H1 (cell line): ENCODE data around the gene ATP6V1C2. TPM values are rescaled to one million over a fixed set of nuclear protein-coding genes. Genes with fewer than 3 reads are reported as not detected.

Experiments used
- CTCF ChIA-PET: fragments of 300-600 bp; sonication (Branson Sonifier 250); formaldehyde crosslinking; loops from one replicate; lab custom pipeline; 2021; ENCODE audit not compliant: partially characterized antibody; lab: Charles Lee
- POLR2A ChIA-PET: fragments of 300-600 bp; sonication (Branson Sonifier 250); formaldehyde crosslinking; loops from one replicate; lab custom pipeline; 2021; ENCODE audit warnings: inconsistent platforms; ENCODE audit not compliant: partially characterized antibody; lab: Charles Lee
- DNase-seq, 2 experiments: peaks; one replicate each; pipeline versions ENCODE4 v3.0.0 to v3.0.0-alpha.2; 2010 to 2022; ENCODE audit warnings: low spot score in 2 of 2, low read depth in 1 of 2, mixed read lengths in 1 of 2
- FAIRE-seq: peaks from 2 replicates; lab custom pipeline; 2011; peaks lifted over from hg19 to GRCh38; lab: Jason Lieb, UNC
- H2AFZ ChIP-seq: 2 replicates; pipeline ENCODE4 v1.8.1; 2012; ENCODE audit warnings: low read length, inconsistent platforms
- H2AK5ac ChIP-seq: 2 replicates; pipeline ENCODE4 v1.6.1; 2013; ENCODE audit warnings: low read depth, low read length
- H2BK120ac ChIP-seq: replicated peaks from 2 replicates; pipeline ENCODE3; 2013; ENCODE audit warnings: low read depth, low read length, inconsistent platforms
- H2BK12ac ChIP-seq: 2 replicates; pipeline ENCODE4 v1.6.1; 2013; ENCODE audit warnings: low read depth, low read length
- H2BK15ac ChIP-seq: 2 replicates; pipeline ENCODE4 v1.6.1; 2013; ENCODE audit warnings: low read length
- H2BK20ac ChIP-seq: 2 replicates; pipeline ENCODE4 v1.6.1; 2013; ENCODE audit warnings: low read length
- H2BK5ac ChIP-seq: 2 replicates; pipeline ENCODE4 v1.6.1; 2013; ENCODE audit warnings: low read depth, low read length
- H3K14ac ChIP-seq: 2 replicates; pipeline ENCODE4 v1.6.1; 2013; ENCODE audit warnings: inconsistent platforms; ENCODE audit not compliant: insufficient read length
- H3K18ac ChIP-seq: 2 replicates; pipeline ENCODE4 v1.6.1; 2013; ENCODE audit warnings: low read length; ENCODE audit errors: extremely low read depth
- H3K23ac ChIP-seq: 2 replicates; pipeline ENCODE4 v1.6.1; 2013; ENCODE audit warnings: inconsistent platforms; ENCODE audit not compliant: insufficient read length
- H3K23me2 ChIP-seq: 2 replicates; pipeline ENCODE4 v1.6.1; 2013; ENCODE audit warnings: low read depth, low read length
- H3K27ac ChIP-seq: 2 replicates; pipeline ENCODE4 v1.6.1; 2011; ENCODE audit warnings: low read depth, low read length, inconsistent platforms
- H3K27me3 ChIP-seq, 4 experiments: replicated peaks in 1 of 4; 1 replicate in 1 of 4; 2 replicates in 3 of 4; pipeline versions ENCODE4 v1.6.1 to v1.8.1; 2011 to 2013; ENCODE audit warnings: low read length in 3 of 4, mild to moderate bottlenecking in 3 of 4, inconsistent platforms in 2 of 4, mixed read lengths in 2 of 4, moderate library complexity in 1 of 4; ENCODE audit not compliant: control insufficient read depth in 3 of 4, insufficient read depth in 3 of 4; ENCODE audit errors: extremely low read depth in 1 of 4
- H3K36me3 ChIP-seq, 4 experiments: 2 replicates each; pipeline versions ENCODE4 v1.6.1 to v1.8.1; 2011 to 2013; ENCODE audit warnings: mild to moderate bottlenecking in 4 of 4, low read length in 3 of 4, moderate library complexity in 2 of 4, control low read depth in 1 of 4, inconsistent platforms in 1 of 4; ENCODE audit not compliant: insufficient read depth in 4 of 4, control insufficient read depth in 2 of 4
- H3K4ac ChIP-seq: replicated peaks from 2 replicates; pipeline ENCODE3; 2013; ENCODE audit warnings: low read length, low read depth, mixed read lengths, inconsistent platforms; ENCODE audit not compliant: insufficient read length
- H3K4me1 ChIP-seq, 4 experiments: replicated peaks in 1 of 4; 1 replicate in 1 of 4; 2 replicates in 3 of 4; pipeline versions ENCODE4 v1.6.1 to v1.8.1; 2011 to 2013; ENCODE audit warnings: low read length in 3 of 4, inconsistent platforms in 2 of 4, mixed read lengths in 1 of 4; ENCODE audit not compliant: insufficient read depth in 4 of 4, control insufficient read depth in 3 of 4
- H3K4me2 ChIP-seq, 2 experiments: 2 replicates each; pipeline versions ENCODE4 v1.6.1 to v1.8.1; 2011 to 2013; ENCODE audit warnings: low read depth in 2 of 2, low read length in 2 of 2, control low read depth in 1 of 2, inconsistent platforms in 1 of 2, mild to moderate bottlenecking in 1 of 2; ENCODE audit not compliant: insufficient read depth in 1 of 2
- H3K4me3 ChIP-seq, 4 experiments: fragments of 200-600, 300-600 bp in 1 of 4; sonication (generic), shearing (Covaris generic), sonication (Bioruptor Twin) in 1 of 4; 2 replicates each; pipeline versions ENCODE4 v1.5.1 to v1.8.1; 2011 to 2016; ENCODE audit warnings: low read length in 4 of 4, low read depth in 3 of 4, control low read depth in 2 of 4, inconsistent platforms in 2 of 4, mild to moderate bottlenecking in 2 of 4, mixed read lengths in 1 of 4, moderate library complexity in 1 of 4; ENCODE audit not compliant: insufficient read depth in 2 of 4; ENCODE audit errors: extremely low read depth in 1 of 4
- H3K56ac ChIP-seq: replicated peaks from 2 replicates; pipeline ENCODE3; 2013; ENCODE audit warnings: low read depth, mild to moderate bottlenecking, mixed read lengths, low read length, inconsistent platforms; ENCODE audit not compliant: insufficient read length
- H3K79me1 ChIP-seq: 2 replicates; pipeline ENCODE4 v1.6.1; 2013; ENCODE audit warnings: low read depth, low read length, control low read depth
- H3K79me2 ChIP-seq, 2 experiments: 2 replicates each; pipeline versions ENCODE4 v1.6.1 to v1.8.1; 2012 to 2013; ENCODE audit warnings: low read length in 2 of 2, mild to moderate bottlenecking in 2 of 2, inconsistent platforms in 1 of 2; ENCODE audit not compliant: insufficient read depth in 2 of 2, control insufficient read depth in 1 of 2
- H3K9ac ChIP-seq, 4 experiments: replicated peaks in 1 of 4; 1 replicate in 1 of 4; 2 replicates in 3 of 4; pipeline versions ENCODE4 v1.6.1 to v1.8.1; 2011 to 2013; ENCODE audit warnings: low read depth in 3 of 4, low read length in 3 of 4, control low read depth in 2 of 4, mild to moderate bottlenecking in 2 of 4, moderate library complexity in 2 of 4, inconsistent platforms in 1 of 4; ENCODE audit errors: extremely low read depth in 1 of 4
- H3K9me3 ChIP-seq, 2 experiments: 2 replicates each; pipeline versions ENCODE4 v1.6.1 to v1.8.1; 2012 to 2013; ENCODE audit warnings: mild to moderate bottlenecking in 2 of 2, moderate library complexity in 2 of 2, control low read depth in 1 of 2, inconsistent platforms in 1 of 2, low read depth in 1 of 2, low read length in 1 of 2, mixed read lengths in 1 of 2; ENCODE audit not compliant: insufficient read depth in 2 of 2
- H4K20me1 ChIP-seq, 2 experiments: replicated peaks in 1 of 2; 2 replicates each; pipeline versions ENCODE3 to v1.8.1; 2011 to 2013; ENCODE audit warnings: inconsistent platforms in 2 of 2, low read length in 2 of 2, mild to moderate bottlenecking in 1 of 2; ENCODE audit not compliant: insufficient read depth in 2 of 2, control insufficient read depth in 1 of 2
- H4K5ac ChIP-seq: 2 replicates; pipeline ENCODE4 v1.6.1; 2013; ENCODE audit warnings: low read length, low read depth, mixed read lengths, inconsistent platforms; ENCODE audit not compliant: insufficient read length
- H4K8ac ChIP-seq: 2 replicates; pipeline ENCODE4 v1.8.0; 2013; ENCODE audit warnings: mild to moderate bottlenecking, moderate library complexity, low read length, inconsistent platforms; ENCODE audit not compliant: insufficient read depth; ENCODE audit errors: extremely low read depth
- H4K91ac ChIP-seq: replicated peaks from 2 replicates; pipeline ENCODE3; 2013; ENCODE audit warnings: low read length, mixed read lengths, inconsistent platforms; ENCODE audit not compliant: insufficient read length
- GABPA ChIP-seq: IDR thresholded peaks from 2 replicates; pipeline ENCODE4 v1.6.1; 2011; ENCODE audit warnings: mild to moderate bottlenecking, low read length, moderate library complexity, borderline replicate concordance; ENCODE audit not compliant: insufficient read depth
- GTF2F1 ChIP-seq: IDR thresholded peaks from 2 replicates; pipeline ENCODE4 v1.6.1; 2012; ENCODE audit warnings: low read depth, low read length, improper control_type of control experiment, borderline replicate concordance
- HDAC2 ChIP-seq, 2 experiments: fragments of 300-600 bp in 1 of 2; sonication (generic) in 1 of 2; IDR thresholded peaks; 2 replicates each; pipeline ENCODE4 v1.6.1; 2011 to 2012; ENCODE audit warnings: low read depth in 2 of 2, low read length in 2 of 2, mild to moderate bottlenecking in 2 of 2, moderate library complexity in 2 of 2, borderline replicate concordance in 1 of 2, inconsistent platforms in 1 of 2
- PHF8 ChIP-seq: fragments of 200-600 bp; sonication (generic); conservative IDR thresholded peaks from 2 replicates; pipeline ENCODE4 v1.7.1; 2012; ENCODE audit warnings: low read depth, mild to moderate bottlenecking, inconsistent platforms, low read length, moderate library complexity
- RBBP5 ChIP-seq: IDR thresholded peaks from 2 replicates; pipeline ENCODE4 v1.7.1; 2012; ENCODE audit warnings: low read depth, mild to moderate bottlenecking, inconsistent platforms, low read length, moderate library complexity, borderline replicate concordance
- RNF2 ChIP-seq: fragments of 200-900, 300-1000 bp; sonication (generic); IDR thresholded peaks from 2 replicates; pipeline ENCODE4 v1.7.1; 2016; ENCODE audit warnings: borderline replicate concordance, low read depth, mild to moderate bottlenecking, antibody characterized with exemption, low read length; ENCODE audit not compliant: poor library complexity, severe bottlenecking; ENCODE audit errors: missing control alignments
- SIN3A ChIP-seq, 2 experiments: IDR thresholded peaks in 1 of 2; conservative IDR thresholded peaks in 1 of 2; 2 replicates each; pipeline ENCODE4 v1.6.1; 2011 to 2012; ENCODE audit warnings: low read length in 2 of 2, improper control_type of control experiment in 1 of 2, low read depth in 1 of 2, mild to moderate bottlenecking in 1 of 2
- SP2 ChIP-seq: IDR thresholded peaks from 2 replicates; pipeline ENCODE4 v1.6.1; 2012; ENCODE audit warnings: mild to moderate bottlenecking, low read length, inconsistent platforms
- WGBS, 2 experiments: shearing (Covaris generic) in 1 of 2; methylation state at CpG; one replicate each; pipeline versions ENCODE4 v1.1.6 to v1.1.7; 2013 to 2015; ENCODE audit warnings: low lambda C conversion rate in 2 of 2, mixed read lengths in 2 of 2, inconsistent platforms in 1 of 2, low coverage in 1 of 2, missing lambda C conversion rate in 1 of 2; ENCODE audit not compliant: insufficient replicate concordance in 2 of 2, insufficient coverage in 1 of 2, insufficient read length in 1 of 2; ENCODE audit errors: extremely low coverage in 1 of 2, missing lambda C conversion rate in 1 of 2; 5-methylcytosine and 5-hydroxymethylcytosine counted together
- polyA plus RNA-seq, 7 experiments: library from polyadenylated mRNA; depleted of rRNA in 3 of 7; stranded (reverse) in 5 of 7; unstranded in 2 of 7; fragments of >200 nt in 5 of 7; fragments of 200-250 nt in 2 of 7; gene quantifications; 1 replicate in 5 of 7; 2 replicates in 1 of 7; 4 replicates in 1 of 7; pipeline versions ENCODE4 v1.2.1 to v1.2.3, GENCODE V29; 2011 to 2013; ENCODE audit warnings: missing spikeins in 2 of 7, mixed read lengths in 2 of 7
- total RNA-seq: library from RNA; stranded (reverse); fragmentation: NEBNext Ultra II Directional; extraction: Animal tissue kit (Norgen Biotek cat#: 25700); gene quantifications from 2 replicates; pipeline ENCODE4 v1.2.1, GENCODE V29; 2021

ATP6V1C2 gene
- total and polyA plus RNA-seq, 2 of the 8 experiments (the other 6 are each of a cell fraction or from before 2014, with no cell fraction given) = 0.29 to 0.74 TPM

DNA sequence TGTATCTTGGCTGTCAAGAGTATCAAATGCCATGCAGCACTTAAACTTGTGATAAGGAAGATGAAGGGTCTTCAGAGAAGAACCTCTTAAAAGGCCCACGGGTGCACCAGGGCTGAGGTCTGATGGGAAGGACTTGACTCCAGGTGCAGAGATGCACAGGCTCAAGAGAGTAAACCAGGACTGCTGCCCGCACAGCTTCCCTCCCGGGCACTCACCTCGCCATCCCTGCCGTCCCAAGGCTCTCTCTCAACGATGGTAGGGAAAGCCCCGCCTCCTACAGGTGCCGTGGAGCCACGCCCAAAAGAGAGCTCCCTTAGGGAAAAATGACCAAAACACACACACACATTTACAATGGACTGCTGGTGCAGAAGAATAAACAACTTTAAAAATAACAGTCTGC, 63.3 kb downstream of the ATP6V1C2 start:
- CTCF ChIA-PET = interaction anchor here (0.7 to 1.6 kb wide), 6 partner anchors 11 to 89 kb away, joined by 3 to 5 read pairs (median 4); no protein-coding TSS in a partner anchor
- no peak overlapping the region for H3K27ac ChIP-seq
- H3K9ac ChIP-seq = no peak overlapping the region
- H4K5ac ChIP-seq = no peak overlapping the region
- H4K20me1 ChIP-seq = peaks cover 2 to 19% of the 10 kb centered on the region in 2 experiments
- H3K18ac ChIP-seq = no peak overlapping the region
- H2AK5ac ChIP-seq = no peak overlapping the region
- H3K56ac ChIP-seq = no peak overlapping the region
- WGBS, 2 experiments = 93% methylated on average over 9 of the region's 9 CpGs; no CpG with 5 or more reads in 1 of the 2 experiments
- H2BK15ac ChIP-seq = no peak overlapping the region
- H3K9me3 ChIP-seq = no peaks in the 10 kb centered on the region
- no peaks in the 10 kb centered on the region for H3K27me3 ChIP-seq
- H3K23ac ChIP-seq = no peak overlapping the region
- H2AFZ ChIP-seq = no peak overlapping the region
- DNase-seq (no peak), FAIRE-seq (no peak)
- no peak overlapping the region for H3K4ac ChIP-seq
- H3K36me3 ChIP-seq = peaks cover 51 to 93% (median 80%) of the 10 kb centered on the region in 4 experiments
- no peak overlapping the region for H2BK12ac ChIP-seq
- no peak overlapping the region for H4K8ac ChIP-seq
- no peak overlapping the region for H3K14ac ChIP-seq
- no peak overlapping the region for H3K4me2 ChIP-seq
- no peak overlapping the region for H2BK20ac ChIP-seq
- no peak overlapping the region for H2BK5ac ChIP-seq
- TF ChIP-seq RNF2 (no peak), GTF2F1 (no peak), PHF8 (no peak), RBBP5 (no peak), SP2 (no peak), HDAC2 (IDR thresholded peaks at IDR 0.05; ENCODE audit: borderline replicate concordance in 1 of 2, low read depth in 2 of 2, low read length in 2 of 2) (no peak), SIN3A (conservative IDR thresholded peaks at IDR 0.05 in 1 of 2, IDR thresholded peaks at IDR 0.05 in 1 of 2; ENCODE audit: low read depth in 1 of 2, low read length in 2 of 2) (no peak), GABPA (no peak)
- TF ChIP-seq, all 59 proteins: peak for 0
- Histone ChIP-seq H2BK120ac (no peak overlapping the region), H3K4me1 (no peaks in the 10 kb centered on the region), H3K23me2 (no peaks in the 10 kb centered on the region), H3K79me2 (peaks cover 0 to 4% of the 10 kb centered on the region in 2 experiments; a peak in 1 of 4 replicates), H3K79me1 (peaks cover 4% of the 10 kb centered on the region; the same call in 1 of the 2 replicates), H4K91ac (no peak overlapping the region), H3K4me3 (no peak overlapping the region)
- POLR2A ChIA-PET = interaction anchor here (0.7 to 1.3 kb wide), 2 partner anchors 9 to 15 kb away, joined by 3 to 4 read pairs; no protein-coding TSS in a partner anchor
